B cell (primary cell): ENCODE measurements around the gene ANKRD33.

Source experiments
- EZH2 ChIP-seq: IDR thresholded peaks from 2 replicates; pipeline ENCODE4 v1.6.1; 2012; ENCODE audit warnings: borderline replicate concordance, low read depth, mild to moderate bottlenecking, moderate library complexity, low read length; ENCODE audit not compliant: insufficient read depth, poor library complexity, severe bottlenecking
- TF ChIP-seq, protein P1 (sequence below): fragments of 200-600 bp; IDR thresholded peaks from one replicate; pipeline ENCODE4 v1.8.0; 2022; ENCODE audit warnings: antibody characterized with exemption, mild to moderate bottlenecking

DNA sequence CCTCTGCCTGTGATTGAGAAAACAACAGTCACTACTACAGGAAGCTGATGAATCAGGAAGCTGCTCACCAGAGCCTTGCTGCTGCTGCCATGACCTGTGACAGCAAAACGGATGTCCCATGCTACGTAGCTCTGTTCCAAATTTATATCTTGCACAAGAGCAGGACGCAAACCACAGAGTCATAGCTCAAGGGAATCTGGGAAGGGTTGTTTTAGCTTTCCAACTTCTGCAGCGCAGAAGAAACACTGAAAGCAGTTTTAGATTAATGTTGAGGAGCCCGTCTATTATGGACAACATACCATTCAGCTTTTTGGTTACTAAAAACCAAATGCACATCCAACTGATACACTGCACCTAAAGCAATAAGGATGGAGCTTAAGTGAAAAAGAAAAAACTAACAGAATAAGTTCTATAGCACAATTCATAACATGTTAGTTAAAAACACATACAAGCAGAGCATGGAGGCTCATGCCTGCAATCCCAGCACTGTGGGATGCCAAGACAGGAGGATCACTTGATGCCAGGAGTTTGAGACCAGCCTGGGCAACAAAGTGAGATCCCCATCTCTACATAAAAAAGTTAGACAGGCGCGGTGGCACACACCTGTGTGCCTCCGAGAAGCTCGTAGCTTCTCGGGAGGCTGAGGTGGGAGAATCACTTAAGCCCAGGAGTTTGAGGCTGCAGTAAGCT lies 1.7 kb upstream of the ANKRD33 start:
- TF ChIP-seq, protein P1, sequence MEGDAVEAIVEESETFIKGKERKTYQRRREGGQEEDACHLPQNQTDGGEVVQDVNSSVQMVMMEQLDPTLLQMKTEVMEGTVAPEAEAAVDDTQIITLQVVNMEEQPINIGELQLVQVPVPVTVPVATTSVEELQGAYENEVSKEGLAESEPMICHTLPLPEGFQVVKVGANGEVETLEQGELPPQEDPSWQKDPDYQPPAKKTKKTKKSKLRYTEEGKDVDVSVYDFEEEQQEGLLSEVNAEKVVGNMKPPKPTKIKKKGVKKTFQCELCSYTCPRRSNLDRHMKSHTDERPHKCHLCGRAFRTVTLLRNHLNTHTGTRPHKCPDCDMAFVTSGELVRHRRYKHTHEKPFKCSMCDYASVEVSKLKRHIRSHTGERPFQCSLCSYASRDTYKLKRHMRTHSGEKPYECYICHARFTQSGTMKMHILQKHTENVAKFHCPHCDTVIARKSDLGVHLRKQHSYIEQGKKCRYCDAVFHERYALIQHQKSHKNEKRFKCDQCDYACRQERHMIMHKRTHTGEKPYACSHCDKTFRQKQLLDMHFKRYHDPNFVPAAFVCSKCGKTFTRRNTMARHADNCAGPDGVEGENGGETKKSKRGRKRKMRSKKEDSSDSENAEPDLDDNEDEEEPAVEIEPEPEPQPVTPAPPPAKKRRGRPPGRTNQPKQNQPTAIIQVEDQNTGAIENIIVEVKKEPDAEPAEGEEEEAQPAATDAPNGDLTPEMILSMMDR, result no peak
- TF ChIP-seq EZH2, result no peak
